ENCODE results near the gene FAM111B.
A peak's percentile ranks its signal among the peaks of the same experiment; 100 is the strongest.
"Not testable (repeated sequence)": the region's sequence is repeated elsewhere in the genome, so short reads cannot be mapped to it uniquely, and the experiment has no call there.

The FAM111B gene

DNA sequence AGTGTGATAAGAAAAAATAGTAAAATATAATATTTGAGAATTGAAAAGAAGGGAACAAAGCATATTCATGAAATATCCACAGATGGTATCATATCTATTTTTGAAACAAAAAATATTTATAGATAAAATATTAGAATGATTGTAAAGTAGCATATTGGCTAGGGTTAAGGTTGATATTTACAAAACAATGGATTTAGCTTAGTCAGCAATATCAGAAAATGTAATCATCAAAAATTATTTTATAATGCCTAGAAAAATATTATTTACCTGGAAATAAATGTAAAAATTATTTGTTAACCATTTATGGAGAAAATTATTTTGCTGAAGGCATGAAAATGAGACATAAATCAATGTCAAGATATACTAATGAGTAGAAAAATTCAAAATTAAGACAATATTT, 12.8 kb downstream of the FAM111B start:
- TF ChIP-seq, protein P1, sequence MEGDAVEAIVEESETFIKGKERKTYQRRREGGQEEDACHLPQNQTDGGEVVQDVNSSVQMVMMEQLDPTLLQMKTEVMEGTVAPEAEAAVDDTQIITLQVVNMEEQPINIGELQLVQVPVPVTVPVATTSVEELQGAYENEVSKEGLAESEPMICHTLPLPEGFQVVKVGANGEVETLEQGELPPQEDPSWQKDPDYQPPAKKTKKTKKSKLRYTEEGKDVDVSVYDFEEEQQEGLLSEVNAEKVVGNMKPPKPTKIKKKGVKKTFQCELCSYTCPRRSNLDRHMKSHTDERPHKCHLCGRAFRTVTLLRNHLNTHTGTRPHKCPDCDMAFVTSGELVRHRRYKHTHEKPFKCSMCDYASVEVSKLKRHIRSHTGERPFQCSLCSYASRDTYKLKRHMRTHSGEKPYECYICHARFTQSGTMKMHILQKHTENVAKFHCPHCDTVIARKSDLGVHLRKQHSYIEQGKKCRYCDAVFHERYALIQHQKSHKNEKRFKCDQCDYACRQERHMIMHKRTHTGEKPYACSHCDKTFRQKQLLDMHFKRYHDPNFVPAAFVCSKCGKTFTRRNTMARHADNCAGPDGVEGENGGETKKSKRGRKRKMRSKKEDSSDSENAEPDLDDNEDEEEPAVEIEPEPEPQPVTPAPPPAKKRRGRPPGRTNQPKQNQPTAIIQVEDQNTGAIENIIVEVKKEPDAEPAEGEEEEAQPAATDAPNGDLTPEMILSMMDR (conservative IDR thresholded peaks at IDR 0.05; ENCODE audit: low read depth, low read length): no peak
- H3K4me3 ChIP-seq (ENCODE audit: low read depth, low read length): no peak overlapping the region
- no peak for DNase-seq (ENCODE audit: low read depth)

DNA sequence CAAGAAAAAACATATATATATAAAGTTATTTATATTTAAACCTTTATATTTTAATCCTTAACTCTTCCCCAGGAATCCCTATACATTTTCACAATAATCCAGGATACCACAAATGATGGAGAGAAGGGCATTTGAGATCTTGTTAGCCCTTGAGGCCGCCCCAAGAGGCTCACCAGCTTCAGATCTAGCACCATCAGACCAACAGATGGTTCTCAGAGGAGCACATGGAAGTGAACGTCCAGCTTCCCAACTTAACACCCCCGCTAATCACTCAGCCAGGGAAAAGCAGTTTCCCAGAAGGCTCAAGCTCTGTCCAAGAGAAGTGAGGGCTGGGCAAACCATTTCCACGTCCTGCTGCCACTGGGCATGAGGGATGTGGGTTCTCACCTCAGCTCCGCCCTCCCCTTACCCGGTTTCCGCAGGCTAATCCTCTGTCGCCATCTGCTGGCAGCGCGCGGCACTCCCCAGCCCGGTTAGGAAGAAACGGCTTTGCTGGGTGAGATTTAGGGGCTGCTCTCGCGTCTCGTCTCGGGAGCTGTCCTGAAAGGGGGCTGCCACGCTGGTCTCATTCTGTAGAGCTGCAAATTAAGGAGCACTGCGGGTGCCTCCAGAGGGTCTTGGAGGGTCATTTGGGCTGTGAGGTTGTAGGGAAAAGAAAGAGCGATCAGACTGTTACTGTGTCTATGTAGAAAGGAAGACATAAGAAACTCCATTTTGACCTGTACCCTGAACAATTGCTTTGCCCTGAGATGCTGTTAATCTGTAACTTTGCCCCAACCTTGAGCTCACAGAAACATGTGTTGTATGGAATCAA, 28.8 kb downstream of the FAM111B start:
- peak; percentile 82 for DNase-seq (ENCODE audit: low read depth)
- peak overlapping the region; percentile 41 for H3K4me3 ChIP-seq (ENCODE audit: low read depth, low read length)
- TF ChIP-seq, protein P1 (conservative IDR thresholded peaks at IDR 0.05; ENCODE audit: low read depth, low read length): peak; percentile 99

DNA sequence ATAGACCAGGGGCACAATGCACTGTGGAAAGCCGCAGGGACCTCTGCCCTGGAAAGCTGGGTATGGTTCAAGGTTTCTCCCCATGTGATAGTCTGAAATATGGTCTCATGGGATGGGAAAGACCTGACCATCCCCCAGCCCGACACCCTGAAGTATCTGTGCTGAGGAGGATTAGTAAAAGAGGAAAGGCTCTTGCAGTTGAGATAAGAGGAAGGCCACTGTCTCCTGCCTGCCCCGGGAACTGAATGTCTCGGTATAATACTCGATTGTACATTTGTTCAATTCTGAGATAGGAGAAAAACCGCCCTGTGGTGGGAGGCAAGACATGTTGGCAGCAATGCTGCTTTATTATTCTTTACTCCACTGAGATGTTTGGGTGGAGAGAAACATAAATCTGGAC, 29.5 kb downstream of the FAM111B start:
- DNase-seq (ENCODE audit: low read depth); H3K4me3 ChIP-seq (ENCODE audit: low read depth, low read length): not testable (repeated sequence)

DNA sequence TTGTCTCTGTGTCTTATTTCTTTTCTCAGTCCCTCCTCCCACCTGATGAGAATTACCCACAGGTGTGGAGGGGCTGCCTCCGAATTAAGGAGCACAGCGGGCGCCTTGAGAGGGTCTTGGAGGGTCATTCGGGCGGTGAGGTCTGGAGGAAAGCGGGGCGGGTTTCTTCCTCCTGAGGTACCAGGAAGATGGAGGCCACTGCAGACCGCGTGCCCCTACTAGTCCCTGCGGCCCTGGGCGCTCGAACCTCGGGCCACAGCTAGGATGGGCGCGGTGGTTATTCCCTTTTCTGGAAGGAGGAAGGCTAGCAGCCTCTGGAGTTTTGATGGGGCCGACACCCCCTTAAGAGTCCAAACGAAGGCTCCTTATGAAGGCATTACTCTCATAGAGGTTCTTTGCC, 30.2 kb downstream of the FAM111B start:
- TF ChIP-seq, protein P1 (conservative IDR thresholded peaks at IDR 0.05; ENCODE audit: low read depth, low read length): no peak
- H3K4me3 ChIP-seq (ENCODE audit: low read depth, low read length): no peak overlapping the region
- DNase-seq (ENCODE audit: low read depth): no peak

DNA sequence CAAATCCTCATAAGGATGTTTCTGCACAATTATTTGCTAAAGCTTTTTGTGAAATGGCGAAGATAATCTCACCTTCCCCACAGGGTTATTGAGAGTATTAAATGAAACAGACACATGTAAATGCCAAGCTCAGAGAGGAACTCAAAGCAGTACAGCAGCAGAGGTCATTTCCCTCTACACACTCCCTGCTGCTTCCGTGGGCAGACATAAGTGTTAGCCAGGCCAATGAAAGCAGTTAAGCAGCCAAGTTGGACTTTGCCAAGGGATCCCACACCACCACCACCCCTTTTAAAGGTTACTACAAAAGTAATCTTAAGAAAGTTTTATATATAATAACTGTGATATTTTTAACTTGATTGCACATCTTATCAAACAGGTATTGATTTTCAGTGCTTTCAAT, 31.6 kb downstream of the FAM111B start:
- TF ChIP-seq, protein P1 (conservative IDR thresholded peaks at IDR 0.05; ENCODE audit: low read depth, low read length): no peak
- DNase-seq (ENCODE audit: low read depth): peak; percentile 42
- H3K4me3 ChIP-seq (ENCODE audit: low read depth, low read length): no peak overlapping the region

DNA sequence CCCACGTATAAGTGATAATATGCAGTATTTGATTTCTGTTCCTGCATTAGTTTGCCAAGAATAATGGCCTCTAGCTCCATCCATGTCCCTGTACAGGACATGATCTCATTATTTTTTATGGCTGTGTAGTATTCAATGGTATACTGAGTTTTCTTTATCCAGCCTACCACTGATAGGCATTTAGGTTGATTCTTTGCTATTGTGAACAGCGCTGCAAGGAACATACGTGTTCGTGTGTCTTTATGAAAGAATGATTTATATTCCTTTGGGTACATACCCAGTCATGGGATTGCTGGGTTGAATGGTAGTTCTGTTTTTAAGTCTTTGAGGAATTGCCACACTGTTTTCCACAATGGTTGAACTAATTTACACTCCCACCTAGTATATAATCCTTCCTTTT, 34.2 kb downstream of the FAM111B start:
- H3K4me3 ChIP-seq (ENCODE audit: low read depth, low read length): no peak overlapping the region
- DNase-seq (ENCODE audit: low read depth): no peak

DNA sequence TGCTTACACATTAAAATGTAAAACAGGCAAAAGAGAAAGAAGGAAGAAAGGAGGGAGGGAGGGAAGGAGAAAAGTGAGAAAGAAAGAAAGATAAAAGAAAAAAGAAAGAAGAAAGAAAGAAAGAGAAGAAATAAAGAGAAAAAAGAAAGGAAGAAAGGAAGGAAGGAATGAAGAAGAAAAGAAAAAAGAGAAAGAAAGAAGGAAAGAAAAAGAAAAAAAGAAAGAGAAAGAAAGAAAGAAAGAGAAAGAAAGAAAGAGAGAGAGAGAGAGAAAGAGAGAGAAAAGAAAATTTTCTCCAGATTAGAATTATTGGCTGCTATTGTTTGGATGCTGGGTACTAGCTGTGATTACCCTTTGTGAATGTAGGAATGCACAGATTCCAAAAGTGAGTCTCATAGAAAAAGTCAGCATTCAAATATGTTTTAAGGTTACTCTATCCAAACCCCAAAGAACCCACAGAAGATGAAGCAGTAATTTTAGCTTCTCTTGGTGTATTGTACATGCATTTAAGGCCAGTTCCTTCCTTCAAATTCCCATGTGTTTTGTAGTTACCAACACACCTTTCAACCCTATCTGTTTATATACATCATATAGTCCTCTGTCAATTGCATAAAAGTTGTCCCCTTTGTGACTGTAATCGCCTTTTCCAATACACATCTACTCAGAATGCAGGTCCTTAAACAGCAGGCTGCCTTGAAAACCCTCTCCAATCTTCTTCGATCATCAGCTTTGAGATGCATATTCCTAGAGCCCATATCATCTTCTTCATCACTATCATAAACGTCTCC, 34.8 kb downstream of the FAM111B start:
- TF ChIP-seq, protein P1 (conservative IDR thresholded peaks at IDR 0.05; ENCODE audit: low read depth, low read length): no peak
- peak; percentile 41 for DNase-seq (ENCODE audit: low read depth)
- H3K4me3 ChIP-seq (ENCODE audit: low read depth, low read length): peak overlapping the region; percentile 68

More for the DNA sequence above, 34.2 kb downstream of the FAM111B start:
- TF ChIP-seq, protein P1 (conservative IDR thresholded peaks at IDR 0.05; ENCODE audit: low read depth, low read length): no peak
